GM12878 (cell line): ENCODE results near the gene ERN1. TPM values are rescaled to one million over a fixed set of nuclear protein-coding genes. Genes with fewer than 3 reads are reported as not detected.
"Not testable (repeated sequence)": the region's sequence is repeated elsewhere in the genome, so short reads cannot be mapped to it uniquely, and the experiment has no call there.

Source experiments
- ATAC-seq: fragments of 200-7000 bp; cut with Tn5 transposase; 3 replicates; pipeline ENCODE4 v1.9.1; 2020; ENCODE audit warnings: mild to moderate bottlenecking, moderate library complexity
- BruUV-seq: library from RNA; stranded (reverse); fragments of 400-500 nt; replicated peaks from 2 replicates; lab custom pipeline; 2021; lab: Mats Ljungman, UMichigan
- CTCF ChIA-PET: fragments of 300-600 bp; sonication (Branson Sonifier 250); formaldehyde crosslinking; extraction: SDS; loops from one replicate; lab custom pipeline; 2021; ENCODE audit warnings: inconsistent platforms; lab: Yijun Ruan, JAX
- POLR2A ChIA-PET: fragments of 350-600 bp; formaldehyde crosslinking; extraction: SDS; loops from one replicate; lab custom pipeline; 2021; ENCODE audit warnings: inconsistent platforms; lab: Charles Lee
- RAD21 ChIA-PET: fragments of 300-600 bp; sonication (Branson Sonifier 250); formaldehyde crosslinking; loops from one replicate; lab custom pipeline; 2023; ENCODE audit warnings: antibody characterized with exemption; ENCODE audit not compliant: unreplicated experiment; lab: Charles Lee
- SMC1A ChIA-PET: fragments of 300-600 bp; sonication (Branson Sonifier 250); formaldehyde crosslinking; loops from one replicate; lab custom pipeline; 2023; ENCODE audit not compliant: unreplicated experiment, uncharacterized antibody; lab: Charles Lee
- DNase-seq: peaks from one replicate; pipeline ENCODE4 v3.0.0-alpha.2; 2011; ENCODE audit warnings: low read depth, low spot score
- FAIRE-seq: peaks from 3 replicates; lab custom pipeline; 2011; peaks lifted over from hg19 to GRCh38; lab: Jason Lieb, UNC
- H2AFZ ChIP-seq: 2 replicates; pipeline ENCODE4 v1.6.0; 2011; ENCODE audit warnings: low read depth, low read length, control low read depth; ENCODE audit not compliant: control insufficient read depth
- H3K27ac ChIP-seq: 2 replicates; pipeline ENCODE4 v1.5.1; 2011; ENCODE audit warnings: control low read depth; ENCODE audit not compliant: control insufficient read depth, insufficient read depth
- H3K27me3 ChIP-seq, 2 experiments: replicated peaks in 1 of 2; 2 replicates each; pipeline versions ENCODE4 v1.6.0 to v1.6.1; 2011; ENCODE audit warnings: low read length in 1 of 2; ENCODE audit not compliant: control insufficient read depth in 2 of 2, insufficient read depth in 2 of 2
- H3K36me3 ChIP-seq, 2 experiments: 2 replicates each; pipeline ENCODE4 v1.5.1; 2011; ENCODE audit warnings: low read length in 1 of 2; ENCODE audit not compliant: control insufficient read depth in 2 of 2, insufficient read depth in 2 of 2
- H3K4me1 ChIP-seq: 2 replicates; pipeline ENCODE4 v1.6.1; 2011; ENCODE audit warnings: mild to moderate bottlenecking, low read length, moderate library complexity, mixed read lengths; ENCODE audit not compliant: control insufficient read depth, insufficient read depth
- H3K4me2 ChIP-seq: 2 replicates; pipeline ENCODE4 v1.6.0; 2011; ENCODE audit warnings: control low read depth; ENCODE audit not compliant: control insufficient read depth, insufficient read depth
- H3K4me3 ChIP-seq: fragments of 200-600 bp; sonication (generic); 2 replicates; pipeline ENCODE4 v1.5.1; 2016
- H3K79me2 ChIP-seq: 2 replicates; pipeline ENCODE4 v1.6.0; 2011; ENCODE audit warnings: low read length; ENCODE audit not compliant: control insufficient read depth, insufficient read depth
- H3K9ac ChIP-seq: 2 replicates; pipeline ENCODE4 v1.8.0; 2011; ENCODE audit warnings: low read length, control low read depth, mixed read lengths; ENCODE audit not compliant: control insufficient read depth, insufficient read depth
- H3K9me3 ChIP-seq: replicated peaks from 3 replicates; pipeline ENCODE4 v1.5.1; 2011; ENCODE audit warnings: mild to moderate bottlenecking, low read length; ENCODE audit not compliant: control insufficient read depth, insufficient read depth
- H4K20me1 ChIP-seq: 2 replicates; pipeline ENCODE4 v1.6.0; 2011; ENCODE audit not compliant: control insufficient read depth, insufficient read depth
- CEBPB ChIP-seq, 2 experiments: fragments of 150-350 bp in 1 of 2; IDR thresholded peaks; 2 replicates each; pipeline ENCODE4 v1.6.1; 2012 to 2014; ENCODE audit warnings: low read depth in 2 of 2, low read length in 2 of 2, borderline replicate concordance in 1 of 2, inconsistent platforms in 1 of 2
- SPI1 ChIP-seq: IDR thresholded peaks from 2 replicates; pipeline ENCODE4 v1.6.1; 2011; ENCODE audit warnings: low read depth, mild to moderate bottlenecking, low read length, moderate library complexity, borderline replicate concordance; ENCODE audit not compliant: insufficient read depth
- SREBF2 ChIP-seq: IDR thresholded peaks from 2 replicates; pipeline ENCODE4 v1.6.1; 2012; ENCODE audit warnings: mild to moderate bottlenecking, low read length
- ZNF622 ChIP-seq: fragments of 450-650 bp; IDR thresholded peaks from 2 replicates; pipeline ENCODE4 v1.6.1; 2017; ENCODE audit warnings: mild to moderate bottlenecking, inconsistent platforms
- WGBS: methylation state at CpG from one replicate; pipeline ENCODE4 v1.1.6; 2016; ENCODE audit warnings: low lambda C conversion rate; ENCODE audit not compliant: insufficient replicate concordance, insufficient coverage; ENCODE audit errors: missing lambda C conversion rate; 5-methylcytosine and 5-hydroxymethylcytosine counted together
- in situ Hi-C: fragments of 300-500 bp; cut with MboI; formaldehyde crosslinking; loops from 9 replicates; pipeline ENCODE4 v1.14.3; 2018; ENCODE audit warnings: mixed read lengths
- intact Hi-C: fragments of 100-400 bp; cut with micrococcal nuclease; formaldehyde crosslinking; loops from one replicate; pipeline ENCODE4 v1.14.2; 2022; ENCODE audit not compliant: unreplicated experiment
- polyA plus RNA-seq, 11 experiments: library from polyadenylated mRNA; depleted of rRNA in 4 of 11; unstranded in 6 of 11; stranded (reverse) in 5 of 11; fragments of >200 nt; fragmentation: Nextera tagmentation in 4 of 11; fragmentation: Illumina TruSeq in 1 of 11; extraction: Ambion mirVana in 4 of 11; extraction: Trizol in 1 of 11; gene quantifications; 1 replicate in 1 of 11; 2 replicates in 10 of 11; pipeline versions ENCODE4 v1.2.1 to v1.2.3, GENCODE V29; 2011 to 2016; ENCODE audit warnings: inconsistent platforms in 2 of 11, missing spikeins in 2 of 11, low read depth in 1 of 11
- total RNA-seq, 4 experiments: library from RNA; depleted of rRNA in 3 of 4; stranded (reverse); fragments of >200 nt in 3 of 4; fragmentation: Illumina TruSeq in 1 of 4; extraction: Trizol in 1 of 4; gene quantifications; 2 replicates each; pipeline versions ENCODE4 v1.2.1 to v1.2.3, GENCODE V29; 2013 to 2021
- TF ChIP-seq, protein P1 (sequence below): fragments of 450-650 bp; IDR thresholded peaks from 2 replicates; pipeline ENCODE4 v1.6.1; 2017; ENCODE audit warnings: mild to moderate bottlenecking, moderate library complexity
- TF ChIP-seq, protein P2 (sequence below): fragments of 450-650 bp; IDR thresholded peaks from 2 replicates; pipeline ENCODE4 v1.6.1; 2017; ENCODE audit warnings: mild to moderate bottlenecking
- TF ChIP-seq, protein P3 (sequence below): IDR thresholded peaks from 2 replicates; pipeline ENCODE4 v1.6.1; 2011; ENCODE audit warnings: low read depth, mild to moderate bottlenecking, low read length, moderate library complexity, borderline replicate concordance; ENCODE audit errors: extremely low read depth

Gene ERN1
- total and polyA plus RNA-seq, 10 of the 15 experiments (the other 5 are each of a cell fraction or from before 2014, with no cell fraction given), result 2.6 to 19.2 (median 7.6) TPM

DNA sequence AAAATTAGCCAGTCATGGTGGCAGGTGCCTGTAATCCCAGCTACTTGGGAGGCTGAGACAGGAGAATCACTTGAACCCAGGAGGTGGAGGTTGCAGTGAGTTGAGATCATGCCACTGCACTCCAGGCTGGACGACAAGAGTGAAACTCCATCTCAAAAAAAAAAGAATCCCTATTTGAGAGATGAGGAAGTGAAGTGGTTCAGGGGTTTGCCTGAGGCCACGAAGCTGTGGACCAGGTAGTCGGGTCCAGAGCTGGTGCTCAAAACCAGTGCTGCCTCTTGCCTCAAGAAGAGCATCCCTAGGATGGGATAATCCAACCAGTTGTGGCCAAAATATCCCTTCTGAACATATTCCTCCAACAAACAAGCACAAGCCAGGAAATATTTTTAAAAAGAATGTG, 37.7 kb upstream of the ERN1 start:
- H3K27ac ChIP-seq, H3K4me1 ChIP-seq, FAIRE-seq, H3K27me3 ChIP-seq, H3K4me2 ChIP-seq, BruUV-seq, H3K9me3 ChIP-seq, H3K9ac ChIP-seq, in situ Hi-C loops, H3K79me2 ChIP-seq, H3K36me3 ChIP-seq, H3K4me3 ChIP-seq, H2AFZ ChIP-seq, ATAC-seq, DNase-seq, intact Hi-C loops, H4K20me1 ChIP-seq: not testable (repeated sequence)
- RAD21 ChIA-PET, result interaction anchor here (0.8 kb wide), 1 partner anchor 245 kb away, joined by 3 read pairs; no protein-coding TSS in a partner anchor
- POLR2A ChIA-PET, result interaction anchor here (0.6 to 1.4 kb wide), 4 partner anchors 10 to 201 kb away, joined by 3 to 4 read pairs (median 3); no protein-coding TSS in a partner anchor
- CTCF ChIA-PET, result interaction anchor here (0.6 to 1.5 kb wide), 9 partner anchors 8 to 252 kb away, joined by 3 to 4 read pairs (median 3); no protein-coding TSS in a partner anchor
- SMC1A ChIA-PET, result interaction anchor here (0.6 to 1.3 kb wide), 3 partner anchors 10 to 84 kb away, joined by 3 to 5 read pairs (median 3); no protein-coding TSS in a partner anchor
- TF ChIP-seq SPI1, result peak; percentile 54; the same call in 1 of the 2 replicates
- WGBS, result 50% methylated on average over 3 of the region's 3 CpGs

DNA sequence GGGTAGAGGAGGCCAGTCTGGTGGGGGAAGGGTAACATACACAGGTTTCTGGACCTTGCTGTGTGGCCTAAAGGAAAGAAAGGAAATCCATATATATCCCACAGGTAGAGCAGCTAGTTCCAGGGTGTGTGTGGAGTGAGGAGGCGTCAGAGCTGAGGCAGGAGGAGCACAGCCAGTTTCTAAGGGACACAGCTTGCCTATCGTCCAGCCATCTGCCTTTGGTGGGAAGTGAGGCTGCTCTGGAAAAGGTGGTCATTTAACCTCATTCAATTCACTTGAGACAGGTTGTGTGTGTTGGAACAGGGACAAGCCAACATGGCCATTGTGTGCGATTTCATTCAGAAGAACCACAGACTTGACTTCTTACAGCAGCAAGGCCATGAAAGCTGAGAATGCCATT, 36.9 kb upstream of the ERN1 start:
- in situ Hi-C loops (no loop called here), intact Hi-C loops (no loop called here)
- ATAC-seq (no peak), DNase-seq (no peak), FAIRE-seq (no peak)
- H3K27ac ChIP-seq, result no peak overlapping the region
- peaks cover 0 to 2% of the 10 kb centered on the region in 2 experiments; a peak in 2 of 4 replicates for H3K36me3 ChIP-seq
- SMC1A ChIA-PET, result interaction anchor here (0.7 to 1.5 kb wide), 5 partner anchors 11 to 379 kb away, joined by 3 to 5 read pairs (median 3); no protein-coding TSS in a partner anchor
- H3K4me2 ChIP-seq, result no peak overlapping the region
- 89% methylated on average over 3 of the region's 3 CpGs for WGBS
- RAD21 ChIA-PET, result no interaction called here
- BruUV-seq, result no TSS peak
- no peak overlapping the region for H3K9ac ChIP-seq
- CTCF ChIA-PET, result interaction anchor here (0.8 to 1.3 kb wide), 4 partner anchors 9 to 115 kb away, joined by 3 to 4 read pairs (median 3); no protein-coding TSS in a partner anchor
- H4K20me1 ChIP-seq, result no peaks in the 10 kb centered on the region
- H2AFZ ChIP-seq, result no peak overlapping the region
- no peaks in the 10 kb centered on the region for H3K9me3 ChIP-seq
- no peaks in the 10 kb centered on the region for H3K4me1 ChIP-seq
- H3K79me2 ChIP-seq, result no peaks in the 10 kb centered on the region
- no peak overlapping the region for H3K4me3 ChIP-seq
- H3K27me3 ChIP-seq, result no peaks in the 10 kb centered on the region
- POLR2A ChIA-PET, result interaction anchor here (0.5 to 1.4 kb wide), 2 partner anchors 21 to 134 kb away, joined by 3 read pairs; no protein-coding TSS in a partner anchor
- no peak for TF ChIP-seq CEBPB (IDR thresholded peaks at IDR 0.05; ENCODE audit: borderline replicate concordance in 1 of 2, low read depth in 2 of 2, low read length in 2 of 2)
- TF ChIP-seq ZNF622, result no peak
- TF ChIP-seq, protein P1, sequence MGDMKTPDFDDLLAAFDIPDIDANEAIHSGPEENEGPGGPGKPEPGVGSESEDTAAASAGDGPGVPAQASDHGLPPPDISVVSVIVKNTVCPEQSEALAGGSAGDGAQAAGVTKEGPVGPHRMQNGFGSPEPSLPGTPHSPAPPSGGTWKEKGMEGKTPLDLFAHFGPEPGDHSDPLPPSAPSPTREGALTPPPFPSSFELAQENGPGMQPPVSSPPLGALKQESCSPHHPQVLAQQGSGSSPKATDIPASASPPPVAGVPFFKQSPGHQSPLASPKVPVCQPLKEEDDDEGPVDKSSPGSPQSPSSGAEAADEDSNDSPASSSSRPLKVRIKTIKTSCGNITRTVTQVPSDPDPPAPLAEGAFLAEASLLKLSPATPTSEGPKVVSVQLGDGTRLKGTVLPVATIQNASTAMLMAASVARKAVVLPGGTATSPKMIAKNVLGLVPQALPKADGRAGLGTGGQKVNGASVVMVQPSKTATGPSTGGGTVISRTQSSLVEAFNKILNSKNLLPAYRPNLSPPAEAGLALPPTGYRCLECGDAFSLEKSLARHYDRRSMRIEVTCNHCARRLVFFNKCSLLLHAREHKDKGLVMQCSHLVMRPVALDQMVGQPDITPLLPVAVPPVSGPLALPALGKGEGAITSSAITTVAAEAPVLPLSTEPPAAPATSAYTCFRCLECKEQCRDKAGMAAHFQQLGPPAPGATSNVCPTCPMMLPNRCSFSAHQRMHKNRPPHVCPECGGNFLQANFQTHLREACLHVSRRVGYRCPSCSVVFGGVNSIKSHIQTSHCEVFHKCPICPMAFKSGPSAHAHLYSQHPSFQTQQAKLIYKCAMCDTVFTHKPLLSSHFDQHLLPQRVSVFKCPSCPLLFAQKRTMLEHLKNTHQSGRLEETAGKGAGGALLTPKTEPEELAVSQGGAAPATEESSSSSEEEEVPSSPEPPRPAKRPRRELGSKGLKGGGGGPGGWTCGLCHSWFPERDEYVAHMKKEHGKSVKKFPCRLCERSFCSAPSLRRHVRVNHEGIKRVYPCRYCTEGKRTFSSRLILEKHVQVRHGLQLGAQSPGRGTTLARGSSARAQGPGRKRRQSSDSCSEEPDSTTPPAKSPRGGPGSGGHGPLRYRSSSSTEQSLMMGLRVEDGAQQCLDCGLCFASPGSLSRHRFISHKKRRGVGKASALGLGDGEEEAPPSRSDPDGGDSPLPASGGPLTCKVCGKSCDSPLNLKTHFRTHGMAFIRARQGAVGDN, result no peak
- TF ChIP-seq, protein P2, sequence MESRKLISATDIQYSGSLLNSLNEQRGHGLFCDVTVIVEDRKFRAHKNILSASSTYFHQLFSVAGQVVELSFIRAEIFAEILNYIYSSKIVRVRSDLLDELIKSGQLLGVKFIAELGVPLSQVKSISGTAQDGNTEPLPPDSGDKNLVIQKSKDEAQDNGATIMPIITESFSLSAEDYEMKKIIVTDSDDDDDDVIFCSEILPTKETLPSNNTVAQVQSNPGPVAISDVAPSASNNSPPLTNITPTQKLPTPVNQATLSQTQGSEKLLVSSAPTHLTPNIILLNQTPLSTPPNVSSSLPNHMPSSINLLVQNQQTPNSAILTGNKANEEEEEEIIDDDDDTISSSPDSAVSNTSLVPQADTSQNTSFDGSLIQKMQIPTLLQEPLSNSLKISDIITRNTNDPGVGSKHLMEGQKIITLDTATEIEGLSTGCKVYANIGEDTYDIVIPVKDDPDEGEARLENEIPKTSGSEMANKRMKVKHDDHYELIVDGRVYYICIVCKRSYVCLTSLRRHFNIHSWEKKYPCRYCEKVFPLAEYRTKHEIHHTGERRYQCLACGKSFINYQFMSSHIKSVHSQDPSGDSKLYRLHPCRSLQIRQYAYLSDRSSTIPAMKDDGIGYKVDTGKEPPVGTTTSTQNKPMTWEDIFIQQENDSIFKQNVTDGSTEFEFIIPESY, result no peak
- TF ChIP-seq, protein P3, sequence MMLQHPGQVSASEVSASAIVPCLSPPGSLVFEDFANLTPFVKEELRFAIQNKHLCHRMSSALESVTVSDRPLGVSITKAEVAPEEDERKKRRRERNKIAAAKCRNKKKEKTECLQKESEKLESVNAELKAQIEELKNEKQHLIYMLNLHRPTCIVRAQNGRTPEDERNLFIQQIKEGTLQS, result no peak
- no peak for TF ChIP-seq SREBF2
